ENCODE results near the gene NUB1. TPM values are rescaled to one million over a fixed set of nuclear protein-coding genes. Genes with fewer than 3 reads are reported as not detected.

NUB1 gene
- total RNA-seq, 1 donor from 2014 or later = 41.6 TPM

DNA sequence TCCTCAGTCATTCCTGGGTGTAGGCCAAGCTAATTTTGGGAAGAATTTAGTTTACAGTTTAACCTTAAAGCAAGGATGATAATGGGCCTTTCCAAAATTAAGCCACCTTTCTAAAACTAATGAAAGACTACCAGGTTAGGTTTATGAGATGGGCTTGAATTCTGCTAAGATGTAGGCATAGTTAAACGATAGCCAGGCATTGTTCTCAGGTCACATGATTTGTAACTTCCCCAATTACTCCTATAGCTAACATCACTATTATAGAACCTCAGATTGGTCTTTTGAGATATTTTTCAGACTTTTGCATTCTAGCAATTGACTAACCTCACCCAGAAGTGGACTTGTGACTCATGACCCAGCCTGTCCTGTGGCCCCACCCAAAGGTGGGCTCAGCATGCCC, 7.0 kb upstream of the NUB1 start:
- H3K4me1 ChIP-seq (ENCODE audit: insufficient read depth, low read length) = no peaks in the 10 kb centered on the region
- H3K4me1 Mint-ChIP-seq (ENCODE audit: low read depth, unreplicated experiment) = peaks cover 9% of the 10 kb centered on the region
- H3K36me3 ChIP-seq (ENCODE audit: insufficient read depth, low read length) = no peaks in the 10 kb centered on the region
- no peaks in the 10 kb centered on the region for H3K9me3 ChIP-seq (ENCODE audit: insufficient read depth, low read depth, low read length)
- TF ChIP-seq, protein P1, sequence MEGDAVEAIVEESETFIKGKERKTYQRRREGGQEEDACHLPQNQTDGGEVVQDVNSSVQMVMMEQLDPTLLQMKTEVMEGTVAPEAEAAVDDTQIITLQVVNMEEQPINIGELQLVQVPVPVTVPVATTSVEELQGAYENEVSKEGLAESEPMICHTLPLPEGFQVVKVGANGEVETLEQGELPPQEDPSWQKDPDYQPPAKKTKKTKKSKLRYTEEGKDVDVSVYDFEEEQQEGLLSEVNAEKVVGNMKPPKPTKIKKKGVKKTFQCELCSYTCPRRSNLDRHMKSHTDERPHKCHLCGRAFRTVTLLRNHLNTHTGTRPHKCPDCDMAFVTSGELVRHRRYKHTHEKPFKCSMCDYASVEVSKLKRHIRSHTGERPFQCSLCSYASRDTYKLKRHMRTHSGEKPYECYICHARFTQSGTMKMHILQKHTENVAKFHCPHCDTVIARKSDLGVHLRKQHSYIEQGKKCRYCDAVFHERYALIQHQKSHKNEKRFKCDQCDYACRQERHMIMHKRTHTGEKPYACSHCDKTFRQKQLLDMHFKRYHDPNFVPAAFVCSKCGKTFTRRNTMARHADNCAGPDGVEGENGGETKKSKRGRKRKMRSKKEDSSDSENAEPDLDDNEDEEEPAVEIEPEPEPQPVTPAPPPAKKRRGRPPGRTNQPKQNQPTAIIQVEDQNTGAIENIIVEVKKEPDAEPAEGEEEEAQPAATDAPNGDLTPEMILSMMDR (IDR thresholded peaks at IDR 0.05; ENCODE audit: insufficient read depth, low read depth, low read length) = no peak
- TF ChIP-seq EZH2 (IDR thresholded peaks at IDR 0.05; ENCODE audit: insufficient read depth, low read length) = no peak
- no peaks in the 10 kb centered on the region for H3K79me2 ChIP-seq (ENCODE audit: insufficient read depth, low read length)
- H3K4me3 Mint-ChIP-seq (ENCODE audit: unreplicated experiment) = no peak overlapping the region
- H3K27me3 Mint-ChIP-seq (ENCODE audit: low read depth, unreplicated experiment) = no peaks in the 10 kb centered on the region
- H2AFZ ChIP-seq (ENCODE audit: low read depth, low read length) = no peak overlapping the region
- H3K27me3 ChIP-seq (ENCODE audit: insufficient read depth, low read length) = no peaks in the 10 kb centered on the region
- no peaks in the 10 kb centered on the region for H4K20me1 ChIP-seq (ENCODE audit: insufficient read depth, low read length)
- H3K9me3 Mint-ChIP-seq (ENCODE audit: unreplicated experiment) = no peaks in the 10 kb centered on the region
- H3K27ac ChIP-seq (ENCODE audit: low read depth, low read length) = no peak overlapping the region
- FAIRE-seq = no peak
- H3K27ac Mint-ChIP-seq (ENCODE audit: unreplicated experiment) = no peak overlapping the region
- H3K9ac ChIP-seq (ENCODE audit: low read length) = no peak overlapping the region
- no peak overlapping the region for H3K4me3 ChIP-seq (ENCODE audit: insufficient read depth, low read depth, low read length)
- DNase-seq (ENCODE audit: low read depth) = no peak
- H3K36me3 Mint-ChIP-seq (ENCODE audit: low read depth, unreplicated experiment) = no peaks in the 10 kb centered on the region
- no peak overlapping the region for H3K4me2 ChIP-seq (ENCODE audit: low read length)

DNA sequence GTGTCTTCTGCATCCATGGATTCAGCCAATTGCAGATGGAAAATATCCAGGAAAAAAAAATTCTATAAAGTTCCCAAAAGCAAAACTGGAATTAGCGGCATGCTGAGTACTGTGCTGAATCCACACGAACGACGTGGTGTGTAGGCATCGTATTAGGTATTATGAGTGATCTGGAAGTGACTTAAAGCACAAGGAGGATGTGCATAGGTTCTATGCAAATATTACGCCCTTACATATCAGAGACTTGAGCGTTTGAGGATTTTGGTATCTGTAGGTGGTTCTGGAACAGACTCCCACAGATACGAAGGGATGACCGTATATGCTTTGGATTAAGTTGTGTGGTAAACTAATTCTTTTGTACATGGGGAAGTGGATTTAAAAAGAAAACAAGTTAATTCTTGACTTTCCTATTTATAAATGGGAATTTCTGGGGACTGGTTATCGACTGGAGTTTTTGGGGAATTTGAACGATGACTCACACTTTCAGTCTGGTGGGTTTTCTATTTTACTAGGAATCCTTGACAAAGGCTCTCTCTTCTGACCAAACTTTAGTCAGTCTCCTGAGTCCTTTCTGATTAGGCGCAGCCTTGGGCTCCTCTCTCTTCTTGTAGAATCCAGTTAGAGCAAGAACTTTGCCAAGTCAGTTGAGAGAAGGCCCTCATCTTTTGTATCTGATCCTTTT, 5.4 kb upstream of the NUB1 start:
- DNase-seq (ENCODE audit: low read depth) = no peak
- no peak for FAIRE-seq
- Mint-ChIP-seq H3K36me3 (ENCODE audit: low read depth, unreplicated experiment) (no peaks in the 10 kb centered on the region), H3K27me3 (ENCODE audit: low read depth, unreplicated experiment) (no peaks in the 10 kb centered on the region), H3K4me3 (ENCODE audit: unreplicated experiment) (no peak overlapping the region), H3K4me1 (ENCODE audit: low read depth, unreplicated experiment) (peaks cover 9% of the 10 kb centered on the region), H3K9me3 (ENCODE audit: unreplicated experiment) (no peaks in the 10 kb centered on the region), H3K27ac (ENCODE audit: unreplicated experiment) (no peak overlapping the region)
- H4K20me1 ChIP-seq (ENCODE audit: insufficient read depth, low read length) = no peaks in the 10 kb centered on the region
- H3K27ac ChIP-seq (ENCODE audit: low read depth, low read length) = no peak overlapping the region
- no peak overlapping the region for H3K9ac ChIP-seq (ENCODE audit: low read length)
- no peaks in the 10 kb centered on the region for H3K79me2 ChIP-seq (ENCODE audit: insufficient read depth, low read length)
- TF ChIP-seq EZH2 (IDR thresholded peaks at IDR 0.05; ENCODE audit: insufficient read depth, low read length) = no peak
- TF ChIP-seq, protein P1 (IDR thresholded peaks at IDR 0.05; ENCODE audit: insufficient read depth, low read depth, low read length) = no peak
- peaks cover 2% of the 10 kb centered on the region for H3K4me1 ChIP-seq (ENCODE audit: insufficient read depth, low read length)
- no peaks in the 10 kb centered on the region for H3K27me3 ChIP-seq (ENCODE audit: insufficient read depth, low read length)
- no peaks in the 10 kb centered on the region for H3K36me3 ChIP-seq (ENCODE audit: insufficient read depth, low read length)
- H3K4me2 ChIP-seq (ENCODE audit: low read length) = no peak overlapping the region
- no peak overlapping the region for H3K4me3 ChIP-seq (ENCODE audit: insufficient read depth, low read depth, low read length)
- no peaks in the 10 kb centered on the region for H3K9me3 ChIP-seq (ENCODE audit: insufficient read depth, low read depth, low read length)
- no peak overlapping the region for H2AFZ ChIP-seq (ENCODE audit: low read depth, low read length)

DNA sequence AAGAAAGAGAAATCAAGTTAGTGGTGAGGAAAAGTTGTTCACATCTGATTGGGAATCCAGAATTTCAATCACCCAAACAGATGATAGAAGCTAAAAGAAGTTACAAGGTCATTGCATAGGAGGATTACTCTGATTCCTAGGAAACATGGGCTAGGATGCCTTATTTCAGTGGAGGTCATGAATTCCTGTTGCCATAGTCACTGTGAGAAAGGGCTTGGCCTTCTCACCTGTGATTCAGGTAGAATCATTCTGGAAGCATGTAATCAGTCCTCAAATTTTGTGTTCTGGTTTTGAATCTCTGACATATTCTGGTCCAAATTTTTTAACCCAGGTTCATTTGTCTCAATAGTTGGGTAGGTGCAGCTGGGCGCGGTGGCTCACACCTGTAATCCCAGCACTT, 4.3 kb upstream of the NUB1 start:
- no peak for DNase-seq (ENCODE audit: low read depth)
- Mint-ChIP-seq H3K27me3 (ENCODE audit: low read depth, unreplicated experiment) (no peaks in the 10 kb centered on the region), H3K4me1 (ENCODE audit: low read depth, unreplicated experiment) (peaks cover 9% of the 10 kb centered on the region), H3K9me3 (ENCODE audit: unreplicated experiment) (no peaks in the 10 kb centered on the region), H3K4me3 (ENCODE audit: unreplicated experiment) (no peak overlapping the region), H3K36me3 (ENCODE audit: low read depth, unreplicated experiment) (no peaks in the 10 kb centered on the region), H3K27ac (ENCODE audit: unreplicated experiment) (no peak overlapping the region)
- Histone ChIP-seq H2AFZ (ENCODE audit: low read depth, low read length) (no peak overlapping the region), H3K4me1 (ENCODE audit: insufficient read depth, low read length) (peaks cover 3% of the 10 kb centered on the region), H3K4me2 (ENCODE audit: low read length) (no peak overlapping the region), H3K4me3 (ENCODE audit: insufficient read depth, low read depth, low read length) (no peak overlapping the region), H3K36me3 (ENCODE audit: insufficient read depth, low read length) (no peaks in the 10 kb centered on the region), H3K9ac (ENCODE audit: low read length) (no peak overlapping the region), H3K27me3 (ENCODE audit: insufficient read depth, low read length) (no peaks in the 10 kb centered on the region), H3K9me3 (ENCODE audit: insufficient read depth, low read depth, low read length) (no peaks in the 10 kb centered on the region), H4K20me1 (ENCODE audit: insufficient read depth, low read length) (no peaks in the 10 kb centered on the region), H3K79me2 (ENCODE audit: insufficient read depth, low read length) (peaks cover 3% of the 10 kb centered on the region), H3K27ac (ENCODE audit: low read depth, low read length) (no peak overlapping the region)
- TF ChIP-seq, protein P1 (IDR thresholded peaks at IDR 0.05; ENCODE audit: insufficient read depth, low read depth, low read length) = no peak
- TF ChIP-seq EZH2 (IDR thresholded peaks at IDR 0.05; ENCODE audit: insufficient read depth, low read length) = no peak
- no peak for FAIRE-seq

All from astrocyte (in vitro differentiated cells and primary cell).